ENCODE measurements around the gene BLVRB.
"Not testable (repeated sequence)": the region's sequence is repeated elsewhere in the genome, so short reads cannot be mapped to it uniquely, and the experiment has no call there.

Gene BLVRB

GRCh38 chr19:40500678-40501530, 35.4 kb upstream of the BLVRB start:
- H3K27ac Mint-ChIP-seq; H3K4me3 Mint-ChIP-seq; DNase-seq (ENCODE audit: low spot score in 2 of 2); H3K36me3 Mint-ChIP-seq; ATAC-seq; H3K9me3 Mint-ChIP-seq: not testable (repeated sequence)
- peaks cover 11% of the 10 kb centered on the region for H3K4me1 Mint-ChIP-seq

GRCh38 chr19:40499320-40499719, 33.8 kb upstream of the BLVRB start:
- DNase-seq (ENCODE audit: low spot score in 2 of 2) (no peak), ATAC-seq (no peak)
- Mint-ChIP-seq H3K9me3 (no peaks in the 10 kb centered on the region), H3K4me1 (peaks cover 11% of the 10 kb centered on the region), H3K36me3 (no peaks in the 10 kb centered on the region), H3K4me3 (no peak overlapping the region), H3K27ac (no peak overlapping the region)

DNA sequence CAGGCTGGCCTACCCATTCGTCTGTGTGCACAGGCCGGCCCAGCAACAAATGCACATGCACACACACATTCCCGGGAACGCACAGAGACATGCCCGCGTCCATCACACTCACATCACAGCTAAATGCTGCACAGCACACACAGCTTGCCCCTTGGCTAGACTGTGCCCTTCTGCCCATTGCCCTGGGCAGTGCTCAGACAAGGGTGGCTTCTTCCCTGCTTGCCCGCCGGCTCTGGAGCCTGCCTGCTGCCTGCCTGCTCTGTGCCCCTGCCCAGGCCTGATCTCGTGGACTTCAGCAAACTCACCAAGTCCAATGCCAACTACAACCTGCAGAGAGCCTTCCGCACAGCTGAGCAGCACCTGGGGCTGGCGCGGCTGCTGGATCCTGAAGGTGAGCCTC, 31.7 kb upstream of the BLVRB start:
- Mint-ChIP-seq H3K4me1 (no peaks in the 10 kb centered on the region), H3K27ac (no peak overlapping the region), H3K4me3 (no peak overlapping the region), H3K9me3 (no peaks in the 10 kb centered on the region), H3K36me3 (no peaks in the 10 kb centered on the region)
- no peak for ATAC-seq
- no peak for DNase-seq (ENCODE audit: low spot score in 2 of 2)

GRCh38 chr19:40494191-40494838, 28.8 kb upstream of the BLVRB start:
- Mint-ChIP-seq H3K4me1 (no peaks in the 10 kb centered on the region), H3K9me3 (no peaks in the 10 kb centered on the region), H3K4me3 (no peak overlapping the region), H3K36me3 (no peaks in the 10 kb centered on the region), H3K27ac (no peak overlapping the region)
- ATAC-seq (no peak), DNase-seq (ENCODE audit: low spot score in 2 of 2) (no peak)

DNA sequence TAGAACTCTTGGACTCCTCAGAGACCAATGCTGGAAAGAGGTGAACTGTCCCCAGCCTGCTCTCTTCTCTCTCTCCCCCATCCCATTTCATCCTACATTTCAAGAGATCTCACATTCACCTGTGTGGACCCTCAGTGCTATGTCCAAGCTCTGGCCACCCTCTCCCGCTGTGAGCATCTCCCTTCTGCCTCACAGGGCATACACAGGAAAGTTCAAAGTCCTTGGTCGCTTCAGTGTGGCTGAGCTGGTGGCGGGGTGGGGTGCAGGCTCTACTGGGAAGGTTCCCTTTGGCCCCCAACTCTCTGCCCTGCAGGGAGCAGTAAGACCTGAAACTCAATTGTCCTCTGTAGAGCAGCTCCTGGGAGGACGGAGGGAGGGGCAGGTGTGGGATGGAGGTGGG, 28.2 kb upstream of the BLVRB start:
- no peak overlapping the region for H3K27ac Mint-ChIP-seq
- DNase-seq (ENCODE audit: low spot score in 2 of 2) (no peak), ATAC-seq (no peak)
- H3K36me3 Mint-ChIP-seq: no peaks in the 10 kb centered on the region
- H3K4me3 Mint-ChIP-seq: no peak overlapping the region
- H3K4me1 Mint-ChIP-seq: no peaks in the 10 kb centered on the region
- no peaks in the 10 kb centered on the region for H3K9me3 Mint-ChIP-seq

- ATAC-seq (no peak), DNase-seq (ENCODE audit: low spot score in 2 of 2) (no peak)
- H3K4me1 Mint-ChIP-seq: peaks cover 7% of the 10 kb centered on the region
- H3K4me3 Mint-ChIP-seq: no peak overlapping the region
- H3K9me3 Mint-ChIP-seq: no peaks in the 10 kb centered on the region
- no peaks in the 10 kb centered on the region for H3K36me3 Mint-ChIP-seq
- H3K27ac Mint-ChIP-seq: peak overlapping the region; percentile 40
Measured at GRCh38 chr19:40492274-40492673, 26.7 kb upstream of the BLVRB start.

- no peaks in the 10 kb centered on the region for H3K36me3 Mint-ChIP-seq
- no peak for ATAC-seq
- DNase-seq (ENCODE audit: low spot score in 2 of 2): no peak
- H3K27ac Mint-ChIP-seq: no peak overlapping the region
- peaks cover 7% of the 10 kb centered on the region for H3K4me1 Mint-ChIP-seq
- H3K9me3 Mint-ChIP-seq: no peaks in the 10 kb centered on the region
- H3K4me3 Mint-ChIP-seq: no peak overlapping the region
Measured at GRCh38 chr19:40489882-40490230, 24.3 kb upstream of the BLVRB start.

DNA sequence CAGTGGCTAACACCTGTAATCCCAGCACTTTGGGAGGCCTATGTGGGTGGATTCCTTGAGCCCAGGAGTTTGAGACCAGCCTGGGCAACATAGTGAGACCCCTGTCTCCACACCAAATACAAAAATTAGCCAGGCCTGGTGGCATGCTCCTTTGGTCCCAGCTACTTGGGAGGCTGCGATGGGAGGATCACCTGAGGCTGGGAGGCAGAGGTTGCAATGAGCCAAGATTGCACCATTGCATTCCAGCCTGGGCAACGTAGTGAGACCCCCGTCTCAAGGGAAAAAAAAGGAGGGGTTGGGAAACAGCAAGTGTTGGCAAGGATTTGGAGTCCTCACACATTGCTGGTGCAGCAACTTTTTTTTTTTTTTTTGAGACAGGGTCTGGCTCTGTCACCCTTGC, 20.5 kb upstream of the BLVRB start:
- no peak overlapping the region for H3K4me3 Mint-ChIP-seq

DNA sequence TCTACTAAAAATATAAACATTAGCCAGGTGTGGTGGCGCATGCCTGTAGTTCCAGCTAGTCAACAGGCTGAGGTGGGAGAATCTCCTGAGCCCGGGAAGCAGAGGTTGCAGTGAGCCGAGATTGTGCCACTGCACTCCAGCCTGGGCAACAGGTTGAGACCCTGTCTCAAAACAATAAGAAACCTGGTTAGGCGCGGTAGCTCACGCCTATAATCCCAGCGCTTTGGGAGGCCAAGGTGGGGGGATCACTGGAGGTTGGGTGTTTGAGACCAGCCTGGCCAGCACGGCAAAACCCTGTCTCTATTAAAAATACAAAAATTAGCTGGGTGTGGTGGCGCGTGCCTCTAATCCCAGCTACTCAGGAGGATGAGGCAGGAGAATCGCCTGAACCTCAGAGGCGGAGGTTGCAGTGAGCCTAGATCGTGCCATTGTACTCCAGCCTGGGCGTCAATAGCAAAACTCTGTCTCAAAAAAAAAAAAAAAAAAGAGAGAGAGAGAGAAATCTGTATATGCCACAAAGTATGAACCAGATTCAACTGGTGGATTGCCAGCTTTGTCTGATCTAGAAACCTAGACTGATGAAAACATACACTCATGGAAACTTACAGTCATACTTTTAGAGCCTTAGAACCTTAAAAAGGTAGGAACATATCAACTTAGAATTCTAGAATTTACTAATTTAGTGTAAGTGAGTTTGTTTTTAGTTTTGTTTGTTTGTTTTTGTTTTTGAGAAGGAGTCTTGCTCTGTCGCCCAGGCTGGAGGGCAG, 10.5 kb upstream of the BLVRB start:
- not testable (repeated sequence) for H3K4me3 Mint-ChIP-seq; H3K27ac Mint-ChIP-seq; DNase-seq (ENCODE audit: low spot score in 2 of 2); H3K36me3 Mint-ChIP-seq; H3K9me3 Mint-ChIP-seq; H3K4me1 Mint-ChIP-seq
- peak; percentile 87 for ATAC-seq

More for the DNA sequence above, 20.5 kb upstream of the BLVRB start:
- H3K9me3 Mint-ChIP-seq: no peaks in the 10 kb centered on the region
- H3K27ac Mint-ChIP-seq: no peak overlapping the region
- no peaks in the 10 kb centered on the region for H3K36me3 Mint-ChIP-seq
- DNase-seq (ENCODE audit: low spot score in 2 of 2) (no peak), ATAC-seq (no peak)
- H3K4me1 Mint-ChIP-seq: peaks cover 7% of the 10 kb centered on the region

GRCh38 chr19:40474737-40475136, 9.2 kb upstream of the BLVRB start:
- H3K4me1 Mint-ChIP-seq: no peaks in the 10 kb centered on the region
- no peaks in the 10 kb centered on the region for H3K36me3 Mint-ChIP-seq
- DNase-seq (ENCODE audit: low spot score in 2 of 2) (no peak), ATAC-seq (no peak)
- H3K4me3 Mint-ChIP-seq: no peak overlapping the region
- no peaks in the 10 kb centered on the region for H3K9me3 Mint-ChIP-seq
- H3K27ac Mint-ChIP-seq: no peak overlapping the region

DNA sequence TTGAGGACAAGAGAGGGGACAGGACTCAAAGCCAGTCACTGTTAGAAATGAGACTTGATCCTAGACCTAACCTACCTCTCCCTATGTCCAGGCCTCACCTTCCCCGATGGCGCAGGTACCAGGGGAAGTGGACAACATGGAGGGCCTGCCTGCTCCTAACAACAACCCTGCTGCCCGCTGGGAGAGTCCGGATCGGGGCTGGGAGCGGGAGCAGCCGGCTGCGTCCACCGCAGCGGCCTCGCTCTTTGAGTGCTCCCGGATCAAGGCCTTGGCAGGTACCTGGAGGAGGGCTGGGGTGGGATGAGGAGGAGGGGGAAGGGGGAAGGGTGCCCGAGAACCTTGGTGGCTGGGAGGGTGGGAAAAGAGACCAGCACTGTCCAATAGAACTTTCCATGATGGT, 7.0 kb upstream of the BLVRB start:
- Mint-ChIP-seq H3K4me1 (no peaks in the 10 kb centered on the region), H3K9me3 (no peaks in the 10 kb centered on the region), H3K4me3 (no peak overlapping the region), H3K27ac (no peak overlapping the region), H3K36me3 (no peaks in the 10 kb centered on the region)
- ATAC-seq (no peak), DNase-seq (ENCODE audit: low spot score in 2 of 2) (no peak)

- H3K4me3 Mint-ChIP-seq: no peak overlapping the region
- ATAC-seq (no peak), DNase-seq (ENCODE audit: low spot score in 2 of 2) (no peak)
- peaks cover 8% of the 10 kb centered on the region for H3K4me1 Mint-ChIP-seq
- peak overlapping the region; percentile 52 for H3K27ac Mint-ChIP-seq
- H3K36me3 Mint-ChIP-seq: peaks cover 6% of the 10 kb centered on the region
- no peaks in the 10 kb centered on the region for H3K9me3 Mint-ChIP-seq
Measured at GRCh38 chr19:40471111-40471510, 5.6 kb upstream of the BLVRB start.

- DNase-seq (ENCODE audit: low spot score in 2 of 2): no peak
- Mint-ChIP-seq H3K9me3 (no peaks in the 10 kb centered on the region), H3K27ac (no peak overlapping the region), H3K4me3 (no peak overlapping the region), H3K36me3 (peaks cover 8% of the 10 kb centered on the region), H3K4me1 (peaks cover 27% of the 10 kb centered on the region)
- no peak for ATAC-seq
Measured at GRCh38 chr19:40469011-40469410, 3.5 kb upstream of the BLVRB start.

DNA sequence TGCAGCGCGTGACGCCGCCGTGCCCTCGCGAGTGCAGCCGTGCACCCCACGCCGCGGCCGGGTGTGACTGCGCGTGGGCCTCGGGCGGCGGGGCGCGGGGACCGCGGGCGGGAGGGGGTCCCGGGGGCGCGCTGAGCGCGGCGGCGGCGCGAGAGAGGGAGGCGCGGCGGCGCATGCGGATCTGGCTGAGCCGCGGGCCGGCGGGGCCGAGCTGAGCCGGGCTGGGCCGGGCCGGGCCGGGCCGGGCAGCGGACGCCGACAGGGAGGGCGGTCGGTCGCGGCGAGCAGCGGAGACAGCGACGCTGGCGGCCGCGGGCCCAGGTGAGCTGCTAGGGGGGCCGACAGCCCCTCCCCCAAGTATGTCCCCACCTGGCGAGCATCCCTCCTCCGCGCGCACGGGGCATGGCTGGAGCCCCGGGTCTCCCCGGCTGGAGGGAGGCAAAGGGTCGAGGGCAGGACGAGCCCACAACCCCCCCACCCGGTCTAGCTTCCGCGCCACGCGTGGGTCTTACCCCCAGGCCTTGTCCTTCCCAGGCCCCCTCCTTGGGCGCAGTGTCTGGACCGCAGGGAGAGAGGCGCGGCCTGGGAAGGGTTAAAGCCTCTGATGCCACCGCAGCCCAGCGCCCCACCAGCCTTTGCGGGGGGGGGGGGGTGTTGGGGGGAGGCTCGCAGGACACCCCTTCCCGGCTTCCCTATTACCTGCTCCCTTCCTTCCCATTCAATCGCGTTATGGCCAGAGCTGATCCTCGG, 1.6 kb upstream of the BLVRB start, which contains the start of gene SPTBN4:
Gene SPTBN4, plus strand, starts transcription at position 17 of the 750 bp plus-strand sequence. CDS start 5,621 bp downstream, outside the sequence.
- DNase-seq (ENCODE audit: low spot score in 2 of 2) (no peak), ATAC-seq (no peak)
- H3K4me1 Mint-ChIP-seq: peaks cover 33% of the 10 kb centered on the region
- peak within 1 kb of the TSS; percentile 95 for H3K27ac Mint-ChIP-seq
- peaks cover 8% of the 10 kb centered on the region for H3K36me3 Mint-ChIP-seq
- H3K9me3 Mint-ChIP-seq: no peaks in the 10 kb centered on the region
- peak within 1 kb of the TSS; percentile 82 for H3K4me3 Mint-ChIP-seq

Data from stimulated activated effector memory CD8-positive, alpha-beta T cell treated with anti-CD3 and anti-CD28 coated beads, Interleukin-12 subunit alpha, Interleukin-12 subunit beta, amount 100 ng/mL, for 72 hours (primary cell).